GM19025 (cell line): ENCODE measurements around the gene SLC9A5.

ENCODE experiments used
- ATAC-seq: cut with Tn5 transposase; IDR thresholded peaks from one replicate; pipeline ENCODE4 v1.9.1; 2021; ENCODE audit warnings: mild to moderate bottlenecking, low read depth, moderate library complexity; ENCODE audit not compliant: unreplicated experiment

The SLC9A5 gene

GRCh38 chr16:67248401-67249177, at the start of gene SLC9A5:
TSS of gene SLC9A5 (plus strand) at chr16:67248979. CDS start at chr16:67249015, 36 bp downstream.
- no peak for ATAC-seq

DNA sequence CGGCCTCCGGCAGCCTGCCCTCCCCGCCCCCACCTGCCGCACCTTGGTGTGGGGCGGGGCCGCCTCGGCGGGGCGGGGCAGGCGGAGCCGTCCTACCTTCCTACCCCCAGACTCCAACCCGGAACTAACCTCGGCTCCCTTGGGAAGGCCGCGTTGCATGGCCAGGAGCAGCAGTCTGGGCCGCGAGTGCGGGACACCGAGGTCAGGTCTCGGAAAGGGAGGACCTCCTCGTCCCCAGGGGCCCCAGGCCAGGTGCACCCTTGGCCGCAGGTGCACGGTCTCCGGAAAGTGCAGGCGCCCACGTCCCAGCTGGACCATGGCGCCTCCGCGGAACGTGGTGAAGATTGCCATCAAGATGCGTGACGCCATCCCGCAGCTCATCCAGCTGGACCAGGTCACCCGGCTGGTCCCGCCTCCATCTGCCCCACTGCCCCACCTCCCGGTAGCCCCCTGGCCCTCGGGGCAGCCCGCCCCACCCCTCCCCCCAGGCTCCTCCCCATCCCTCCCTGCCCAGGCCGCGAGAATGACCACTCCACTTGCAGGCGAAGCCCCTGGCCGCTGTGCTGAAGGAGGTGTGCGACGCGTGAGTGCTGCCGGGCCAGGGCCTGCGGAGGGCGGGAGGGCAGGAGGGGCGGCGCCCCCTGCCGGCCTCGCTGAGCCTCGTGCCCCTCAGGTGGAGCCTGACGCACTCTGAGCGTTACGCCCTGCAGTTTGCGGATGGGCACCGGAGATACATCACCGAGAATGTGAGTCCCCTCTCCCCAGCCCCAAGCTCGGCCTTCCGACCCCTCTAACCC, 49.6 kb upstream of the SLC9A5 start, which contains the start of gene ELMO3:
Gene ELMO3 (plus strand): TSS at position 121 of the 797 bp plus-strand sequence. CDS start 196 bp downstream, at position 317.
- ATAC-seq = no peak

DNA sequence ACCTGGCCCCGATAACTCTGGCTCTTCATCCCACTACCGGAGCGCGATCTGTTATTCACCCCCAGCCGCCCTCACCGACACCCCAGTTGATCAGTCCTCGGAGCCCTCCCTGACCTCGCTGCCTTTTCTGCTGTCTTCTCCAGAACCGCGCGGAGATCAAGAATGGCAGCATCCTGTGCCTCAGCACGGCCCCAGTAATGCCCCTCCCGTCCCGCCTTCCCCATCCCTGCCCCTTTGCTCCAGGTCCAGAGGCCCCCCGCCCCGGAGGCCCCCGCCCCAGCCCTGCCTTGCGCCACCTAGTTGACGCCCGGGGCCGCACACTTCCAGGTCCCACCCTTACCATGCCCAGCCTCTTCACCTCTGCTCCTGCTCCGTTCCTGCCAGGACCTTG, 49.0 kb upstream of the SLC9A5 start:
- ATAC-seq = no peak

DNA sequence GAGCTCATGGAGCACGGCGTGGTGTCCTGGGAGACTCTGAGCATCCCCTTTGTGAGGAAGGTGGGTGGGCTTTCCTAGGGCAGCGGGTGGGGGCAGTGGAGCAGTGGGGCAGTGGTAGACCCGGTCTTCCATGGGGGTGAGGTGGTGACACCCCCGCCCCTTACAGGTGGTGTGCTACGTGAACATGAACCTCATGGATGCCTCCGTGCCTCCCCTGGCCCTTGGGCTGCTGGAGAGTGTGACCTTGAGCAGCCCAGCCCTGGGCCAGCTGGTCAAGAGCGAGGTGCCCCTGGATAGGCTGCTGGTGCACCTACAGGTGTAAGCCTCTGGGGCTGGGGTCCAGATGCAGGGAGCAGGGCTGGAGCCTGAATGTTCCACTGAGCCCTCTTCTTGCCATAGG, 48.3 kb upstream of the SLC9A5 start:
- ATAC-seq = no peak

- no peak for ATAC-seq
Measured at GRCh38 chr16:67201411-67202345, 47.1 kb upstream of the SLC9A5 start.

DNA sequence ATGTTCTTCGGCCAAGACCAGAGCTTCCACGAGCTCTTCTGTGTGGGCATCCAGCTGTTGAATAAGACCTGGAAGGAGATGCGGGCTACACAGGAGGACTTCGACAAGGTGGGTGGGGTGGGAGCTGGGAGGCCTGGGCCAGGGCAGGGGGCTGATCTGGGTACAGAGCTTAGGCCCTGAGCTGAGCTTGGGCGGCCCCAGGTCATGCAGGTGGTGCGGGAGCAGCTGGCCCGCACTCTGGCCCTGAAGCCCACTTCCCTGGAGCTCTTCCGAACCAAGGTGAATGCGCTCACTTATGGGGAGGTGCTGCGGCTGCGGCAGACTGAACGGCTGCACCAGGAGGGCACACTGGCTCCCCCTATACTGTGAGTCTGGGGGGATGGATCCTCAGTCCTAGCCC, 46.4 kb upstream of the SLC9A5 start:
- ATAC-seq = no peak

DNA sequence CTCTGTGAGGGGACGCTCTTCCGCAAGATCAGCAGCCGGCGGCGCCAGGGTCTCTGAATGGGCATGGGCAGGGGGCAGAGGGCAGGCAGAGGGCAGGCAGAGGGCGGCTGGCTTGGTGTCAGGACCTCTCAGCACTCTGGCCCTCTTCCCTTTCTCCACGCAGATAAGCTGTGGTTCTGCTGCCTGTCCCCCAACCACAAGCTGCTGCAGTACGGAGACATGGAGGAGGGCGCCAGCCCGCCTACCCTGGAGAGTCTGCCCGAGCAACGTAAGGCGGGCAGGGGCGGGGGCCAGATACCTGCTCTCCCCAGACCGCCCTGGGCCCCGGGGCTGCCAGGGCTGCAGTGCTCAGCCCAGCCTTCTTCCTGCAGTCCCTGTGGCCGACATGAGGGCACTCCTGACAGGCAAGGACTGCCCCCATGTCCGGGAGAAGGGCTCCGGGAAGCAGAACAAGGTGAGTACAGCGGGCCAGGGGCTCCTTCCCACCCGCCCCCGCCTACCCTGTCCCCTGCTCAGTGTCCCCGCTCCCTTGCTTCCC, 45.8 kb upstream of the SLC9A5 start:
- no peak for ATAC-seq

DNA sequence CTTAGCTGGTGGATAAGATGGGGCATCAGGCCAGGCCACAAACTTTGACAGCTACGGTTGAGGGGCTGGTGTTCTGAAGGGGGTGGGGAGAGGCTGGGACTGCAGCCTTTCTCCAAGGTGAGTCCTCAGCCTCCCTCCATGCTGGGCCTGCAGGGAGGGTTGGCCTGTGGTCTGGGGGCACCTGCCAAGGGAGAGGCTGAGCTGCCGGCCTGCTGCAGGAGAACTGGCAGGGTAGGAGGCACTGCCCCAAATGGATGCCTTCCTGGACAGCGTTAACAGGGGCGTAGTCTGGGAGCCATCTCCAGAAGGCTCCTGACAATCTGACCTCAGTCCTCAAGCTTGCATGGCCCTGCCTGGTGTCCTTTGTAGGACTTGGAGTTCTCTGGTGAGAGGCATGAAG, 44.7 kb upstream of the SLC9A5 start:
- ATAC-seq = no peak

DNA sequence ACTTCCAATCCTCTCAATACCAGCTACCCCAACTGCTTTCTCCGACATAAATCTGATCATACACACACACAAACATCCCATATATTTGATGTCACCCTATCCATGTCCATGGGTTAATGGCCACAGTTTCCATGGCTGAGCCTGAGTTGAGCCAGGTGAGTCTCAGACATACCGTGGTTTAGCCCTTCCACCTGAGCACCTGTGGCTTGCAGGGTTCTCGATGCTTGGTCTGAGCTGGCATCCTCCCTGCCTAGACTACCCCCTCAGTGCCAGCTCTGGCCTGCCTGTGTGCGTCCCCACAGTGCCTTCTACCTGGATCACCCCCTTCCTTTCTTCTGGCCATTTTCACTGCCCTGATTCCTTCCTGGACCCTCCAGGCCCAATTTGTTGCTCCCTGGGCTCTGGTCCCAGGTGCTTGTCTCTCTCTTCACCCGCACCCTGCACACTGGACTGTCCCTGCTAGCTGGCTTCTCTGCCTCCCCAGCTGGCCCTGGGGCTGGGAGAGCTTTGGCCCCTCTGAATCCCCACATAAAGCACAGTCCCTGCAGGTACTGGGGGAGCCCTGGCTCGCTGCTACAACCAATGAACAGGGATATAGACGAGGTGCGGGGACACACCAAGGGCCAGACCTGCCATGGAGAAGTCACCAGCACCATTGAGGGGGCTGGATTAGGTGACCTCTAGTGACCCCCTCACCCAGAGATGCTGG, 42.5 kb upstream of the SLC9A5 start:
- ATAC-seq = no peak

DNA sequence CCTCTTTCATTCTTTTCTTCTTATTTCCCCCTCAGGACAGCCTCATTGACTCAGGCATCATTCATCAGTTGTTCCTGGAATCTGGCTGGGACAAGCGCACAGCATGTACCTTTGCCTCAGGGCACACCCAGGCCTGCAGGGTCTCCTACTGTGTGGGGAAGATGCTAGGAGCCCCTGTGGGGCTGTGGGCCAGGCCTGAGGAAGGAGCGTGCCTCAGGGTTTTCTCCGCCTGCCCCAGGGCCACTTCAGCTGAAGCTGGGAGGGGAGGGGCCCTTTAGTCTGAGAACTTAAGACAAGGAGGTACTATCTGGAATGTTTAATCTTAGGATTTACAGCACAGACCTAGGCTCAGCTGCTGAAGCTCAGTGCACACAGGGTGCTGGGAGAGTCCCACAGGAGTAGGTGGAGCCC, 41.9 kb upstream of the SLC9A5 start:
- ATAC-seq = no peak

- no peak for ATAC-seq
Measured at GRCh38 chr16:67207249-67208091, 41.3 kb upstream of the SLC9A5 start.

GRCh38 chr16:67208154-67208896, 40.5 kb upstream of the SLC9A5 start:
- no peak for ATAC-seq

- ATAC-seq = no peak
Measured at GRCh38 chr16:67209565-67209964, 39.2 kb upstream of the SLC9A5 start.

DNA sequence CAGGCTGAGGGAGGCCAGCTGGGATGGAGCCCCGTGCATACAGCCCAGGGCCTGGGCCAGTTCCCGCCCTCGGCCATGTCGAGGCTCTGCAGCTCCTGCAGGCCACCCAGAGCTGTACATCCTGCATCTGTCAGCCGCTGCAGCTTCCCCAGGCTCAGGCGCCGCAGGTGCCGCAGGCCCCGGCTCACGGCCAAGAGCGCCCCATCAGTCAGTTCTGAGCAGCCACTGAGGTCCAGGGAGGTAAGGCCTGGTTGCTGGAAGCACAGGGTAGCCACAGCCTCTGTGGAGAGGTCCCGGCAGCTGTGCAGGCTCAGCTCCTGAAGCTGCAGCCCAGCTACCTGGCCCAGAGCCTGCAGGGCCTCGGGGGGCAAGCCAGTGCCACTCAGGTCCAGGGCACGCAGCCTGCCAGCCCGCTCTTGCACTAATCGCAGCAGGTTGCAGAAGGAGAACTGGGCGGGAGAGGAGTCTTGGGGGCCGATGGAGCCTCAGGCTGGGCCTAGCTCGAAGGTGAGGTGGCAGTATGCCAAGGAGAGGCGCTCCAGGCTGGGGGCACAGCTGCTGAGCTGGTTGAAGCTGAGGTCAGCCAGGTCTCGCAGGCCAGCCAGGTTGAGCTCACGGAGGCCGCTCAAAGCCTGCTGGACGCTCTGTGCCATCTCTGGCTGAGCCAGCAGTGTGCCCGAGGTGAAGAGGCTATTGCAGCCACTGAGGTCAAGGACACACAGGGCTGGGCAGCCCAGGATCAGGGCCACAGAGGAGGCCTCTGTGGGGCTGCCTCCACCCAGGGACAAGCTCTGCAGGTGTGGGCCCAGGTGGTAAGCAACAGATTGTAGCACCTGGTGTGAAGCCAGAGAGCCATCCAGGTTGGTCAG, 38.5 kb upstream of the SLC9A5 start:
- ATAC-seq = no peak

- ATAC-seq = no peak
Measured at GRCh38 chr16:67211674-67212073, 37.1 kb upstream of the SLC9A5 start.

GRCh38 chr16:67212766-67213165, 36.0 kb upstream of the SLC9A5 start:
- no peak for ATAC-seq
